ENCODE results near the gene TRIP13. TPM values are rescaled to one million over a fixed set of nuclear protein-coding genes. Genes with fewer than 3 reads are reported as not detected.

TRIP13 gene
- total RNA-seq, 1 experiment from 2014 or later, result 69.0 TPM

GRCh38 chr5:966941-967340, 74.3 kb downstream of the TRIP13 start:
- TF ChIP-seq EZH2phosphoT487 (IDR thresholded peaks at IDR 0.05; ENCODE audit: borderline replicate concordance, low read length), result no peak
- TF ChIP-seq EZH2 (IDR thresholded peaks at IDR 0.05; ENCODE audit: low read length, unreplicated experiment), result no peak
- TF ChIP-seq, protein P1, sequence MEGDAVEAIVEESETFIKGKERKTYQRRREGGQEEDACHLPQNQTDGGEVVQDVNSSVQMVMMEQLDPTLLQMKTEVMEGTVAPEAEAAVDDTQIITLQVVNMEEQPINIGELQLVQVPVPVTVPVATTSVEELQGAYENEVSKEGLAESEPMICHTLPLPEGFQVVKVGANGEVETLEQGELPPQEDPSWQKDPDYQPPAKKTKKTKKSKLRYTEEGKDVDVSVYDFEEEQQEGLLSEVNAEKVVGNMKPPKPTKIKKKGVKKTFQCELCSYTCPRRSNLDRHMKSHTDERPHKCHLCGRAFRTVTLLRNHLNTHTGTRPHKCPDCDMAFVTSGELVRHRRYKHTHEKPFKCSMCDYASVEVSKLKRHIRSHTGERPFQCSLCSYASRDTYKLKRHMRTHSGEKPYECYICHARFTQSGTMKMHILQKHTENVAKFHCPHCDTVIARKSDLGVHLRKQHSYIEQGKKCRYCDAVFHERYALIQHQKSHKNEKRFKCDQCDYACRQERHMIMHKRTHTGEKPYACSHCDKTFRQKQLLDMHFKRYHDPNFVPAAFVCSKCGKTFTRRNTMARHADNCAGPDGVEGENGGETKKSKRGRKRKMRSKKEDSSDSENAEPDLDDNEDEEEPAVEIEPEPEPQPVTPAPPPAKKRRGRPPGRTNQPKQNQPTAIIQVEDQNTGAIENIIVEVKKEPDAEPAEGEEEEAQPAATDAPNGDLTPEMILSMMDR (conservative IDR thresholded peaks at IDR 0.05; ENCODE audit: low read depth, low read length), result no peak
- no peak for DNase-seq
- Histone ChIP-seq H3K79me2 (ENCODE audit: low read length) (no peaks in the 10 kb centered on the region), H3K36me3 (ENCODE audit: low read depth, low read length) (no peaks in the 10 kb centered on the region), H3K9me3 (ENCODE audit: low read length) (no peaks in the 10 kb centered on the region), H4K20me1 (ENCODE audit: low read length) (no peaks in the 10 kb centered on the region), H2AFZ (ENCODE audit: low read length) (no peak overlapping the region), H3K27ac (ENCODE audit: low read length) (no peak overlapping the region), H3K4me2 (ENCODE audit: low read length) (no peak overlapping the region), H3F3A (ENCODE audit: low read length, unreplicated experiment) (no peaks in the 10 kb centered on the region), H3K9me2 (replicated peaks; ENCODE audit: low read length) (no peaks in the 10 kb centered on the region), H3K27me3 (ENCODE audit: low read length) (peaks cover 67% of the 10 kb centered on the region), H3K4me3 (ENCODE audit: low read length) (no peak overlapping the region), H3K9ac (ENCODE audit: low read length) (no peak overlapping the region), H3K4me1 (ENCODE audit: insufficient read depth, low read length) (no peaks in the 10 kb centered on the region)
- no peak for ATAC-seq
- BruUV-seq (replicated peaks), result no TSS peak
- ChIA-PET POLR2A (ENCODE audit: unreplicated experiment) (no interaction called here), CTCF (no interaction called here)
- intact Hi-C loops (cut with micrococcal nuclease), result no loop called here

Other genes with a start within 250 kb of the TRIP13 start
- gene TPPP, start 199.5 kb upstream of the TRIP13 start, total RNA-seq (2014; rRNA removed), result 1.7 and 1.9 TPM in 2 replicates
- 0.40 and 2.1 TPM in 2 replicates for gene ZDHHC11B, start 108.2 kb upstream of the TRIP13 start, total RNA-seq (2014; rRNA removed)
- 21.5 and 26.0 TPM in 2 replicates for gene ZDHHC11, start 41.9 kb upstream of the TRIP13 start, total RNA-seq (2014; rRNA removed)
- 50.4 and 64.7 TPM in 2 replicates for gene BRD9, start 83 bp upstream of the TRIP13 start, total RNA-seq (2014; rRNA removed)
- 1.6 and 6.7 TPM in 2 replicates for gene NKD2, start 115.9 kb downstream of the TRIP13 start, total RNA-seq (2014; rRNA removed)
- gene SLC12A7, start 219.2 kb downstream of the TRIP13 start, total RNA-seq (2014; rRNA removed), result 48.2 and 58.3 TPM in 2 replicates

All from PC-3 (cell line).